Spinal cord (tissue), 10 donors: Measurements from ENCODE around the gene NFYC. TPM values are rescaled to one million over a fixed set of nuclear protein-coding genes. Genes with fewer than 3 reads are reported as not detected.

Experiments used
- DNase-seq, 6 donors: peaks; one replicate each; pipeline versions ENCODE4 v3.0.0 to v3.0.0-alpha.2; 2013 to 2015; ENCODE audit warnings: low spot score in 6 of 6, low read depth in 4 of 6
- H3K27ac ChIP-seq: one replicate; pipeline ENCODE4 v1.5.1; 2013; ENCODE audit warnings: low read depth, low read length, control low read depth
- H3K27me3 ChIP-seq: one replicate; pipeline ENCODE4 v1.6.1; 2013; ENCODE audit warnings: low read length; ENCODE audit not compliant: control insufficient read depth, insufficient read depth
- H3K36me3 ChIP-seq: one replicate; pipeline ENCODE4 v1.6.1; 2013; ENCODE audit warnings: low read length; ENCODE audit not compliant: control insufficient read depth, insufficient read depth
- H3K4me1 ChIP-seq: one replicate; pipeline ENCODE4 v1.6.1; 2013; ENCODE audit warnings: low read length; ENCODE audit not compliant: control insufficient read depth, insufficient read depth
- H3K4me3 ChIP-seq: one replicate; pipeline ENCODE4 v1.5.1; 2013; ENCODE audit warnings: low read depth, low read length, control low read depth
- H3K9me3 ChIP-seq: one replicate; pipeline ENCODE4 v1.6.1; 2013; ENCODE audit warnings: low read length; ENCODE audit not compliant: control insufficient read depth, insufficient read depth
- WGBS: methylation state at CpG from one replicate; pipeline ENCODE4 v1.1.5; 2013; ENCODE audit warnings: missing lambda C conversion rate; ENCODE audit not compliant: insufficient coverage; 5-methylcytosine and 5-hydroxymethylcytosine counted together
- polyA plus RNA-seq, 2 donors: library from polyadenylated mRNA; unstranded; fragments of 120-200 nt; gene quantifications; one replicate each; pipeline ENCODE4 v1.2.1, GENCODE V29; 2013; ENCODE audit not compliant: insufficient read length in 2 of 2
- total RNA-seq, 2 donors: library from RNA; depleted of rRNA in 1 of 2; stranded (reverse); fragments of 120-200 nt in 1 of 2; fragments of >200 nt in 1 of 2; gene quantifications; one replicate each; pipeline versions ENCODE4 v1.2.3 to v1.2.4, GENCODE V29; 2013 to 2014
- donor health status: healthy.

NFYC gene
- total and polyA plus RNA-seq, 4 donors: 36.4 to 82.8 (median 59.0) TPM

DNA sequence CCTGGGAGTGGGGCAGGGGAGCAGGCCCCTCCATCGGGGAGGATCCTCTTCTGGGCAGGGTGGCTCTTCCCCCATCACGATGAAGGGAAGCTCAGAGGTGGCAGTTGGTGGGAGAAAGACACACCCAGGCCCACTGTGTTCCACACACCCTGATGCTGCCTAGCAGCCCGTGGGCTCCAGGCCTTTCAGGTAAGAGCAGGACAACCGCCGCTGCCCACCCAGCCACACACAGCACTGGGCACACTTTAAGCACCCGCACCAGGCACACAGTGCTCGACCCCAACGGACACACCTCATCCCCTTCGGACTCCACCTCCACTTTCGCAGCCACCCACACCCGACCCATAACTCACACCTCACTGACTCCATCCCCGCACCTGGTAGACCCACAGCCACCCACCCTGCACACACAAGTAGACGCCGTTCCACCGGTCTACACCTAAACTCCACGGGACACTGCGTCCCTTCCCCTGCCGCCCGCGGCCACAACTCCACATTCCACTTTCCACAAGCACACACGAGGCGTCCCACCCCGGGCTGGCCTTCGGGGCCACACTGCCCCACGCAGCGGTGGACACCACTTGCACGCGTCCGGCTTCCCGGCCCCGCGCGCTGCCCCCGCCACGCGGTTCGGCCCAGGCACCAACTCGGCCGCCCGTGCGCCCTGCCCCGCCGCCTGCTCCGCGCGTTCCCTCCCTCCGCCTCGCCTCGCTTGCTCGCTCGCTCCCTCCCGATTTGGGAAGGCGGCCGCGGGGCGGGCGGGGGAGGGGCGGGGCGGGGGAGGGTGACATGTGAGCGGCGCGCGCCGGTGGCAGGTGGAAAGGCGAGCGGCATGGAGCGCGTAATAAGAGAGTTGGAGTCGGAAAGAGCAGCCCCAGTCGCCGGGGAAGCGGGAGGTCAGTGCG, 91.7 kb downstream of the NFYC start, which contains the start of gene KCNQ4:
Gene KCNQ4, plus strand, starts transcription at position 787 of the 905 bp plus-strand sequence. CDS start 307 bp downstream, outside the sequence.
- Histone ChIP-seq H3K4me3 (peak within 1 kb of the TSS; percentile 26), H3K27me3 (peaks cover 10% of the 10 kb centered on the region), H3K36me3 (peaks cover 2% of the 10 kb centered on the region), H3K27ac (no peak within 1 kb of the TSS), H3K4me1 (peaks cover 43% of the 10 kb centered on the region), H3K9me3 (no peaks in the 10 kb centered on the region)
- 3% methylated on average over 57 of the region's 73 CpGs for WGBS
- DNase-seq: peak in 2 of 6 donors; percentile 56 to 66

DNA sequence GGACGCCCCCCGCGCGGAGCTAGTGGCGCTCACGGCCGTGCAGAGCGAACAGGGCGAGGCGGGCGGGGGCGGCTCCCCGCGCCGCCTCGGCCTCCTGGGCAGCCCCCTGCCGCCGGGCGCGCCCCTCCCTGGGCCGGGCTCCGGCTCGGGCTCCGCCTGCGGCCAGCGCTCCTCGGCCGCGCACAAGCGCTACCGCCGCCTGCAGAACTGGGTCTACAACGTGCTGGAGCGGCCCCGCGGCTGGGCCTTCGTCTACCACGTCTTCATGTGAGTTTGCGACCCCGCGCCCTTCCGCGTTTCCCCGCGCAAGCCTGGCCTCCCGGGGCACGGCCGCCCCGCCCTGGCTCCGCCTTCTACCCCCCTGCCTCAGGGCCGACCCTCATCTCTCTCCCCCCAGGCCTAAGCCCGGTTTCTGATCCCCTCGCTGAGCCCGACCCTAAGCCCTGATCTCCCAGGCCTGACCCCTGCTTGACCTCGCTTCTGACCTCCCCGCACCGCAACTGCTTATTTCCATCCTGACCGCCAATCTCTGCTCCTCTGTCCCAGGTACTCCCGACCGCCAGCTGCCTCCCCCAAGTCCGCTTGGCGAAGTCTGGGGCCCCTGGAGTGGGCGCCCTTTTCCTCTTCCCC, 92.8 kb downstream of the NFYC start:
- no peak overlapping the region for H3K27ac ChIP-seq
- WGBS: 10% methylated on average over 62 of the region's 63 CpGs
- H3K27me3 ChIP-seq: peaks cover 10% of the 10 kb centered on the region
- H3K4me3 ChIP-seq: peak overlapping the region; percentile 16
- DNase-seq: peak in 1 of 6 donors; percentile 45
- H3K4me1 ChIP-seq: peaks cover 43% of the 10 kb centered on the region
- no peaks in the 10 kb centered on the region for H3K36me3 ChIP-seq
- no peaks in the 10 kb centered on the region for H3K9me3 ChIP-seq

- H3K27ac ChIP-seq: no peak overlapping the region
- DNase-seq: no peak
These were observed 93.3 kb downstream of the NFYC start for GRCh38 chr1:40784771-40785151.

DNA sequence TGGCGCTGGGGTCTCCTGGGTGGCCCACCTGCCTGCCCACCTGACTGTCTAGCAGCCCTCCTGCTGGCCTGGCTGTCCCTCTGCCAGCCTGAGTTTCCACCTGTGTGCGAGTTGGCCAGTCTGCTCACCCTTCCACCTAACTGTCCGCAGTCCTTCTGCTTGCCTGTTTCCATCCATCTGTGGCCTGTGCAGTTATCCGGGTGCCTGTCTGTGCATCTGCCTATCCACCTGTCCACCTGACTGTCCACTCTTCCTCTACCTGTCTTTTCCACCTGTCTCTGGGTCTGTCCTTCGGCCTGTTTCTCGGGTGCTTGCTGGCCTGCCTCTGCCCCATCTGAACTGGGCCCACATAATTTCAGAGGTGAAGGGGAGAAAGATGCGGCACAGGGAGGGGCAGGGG, 93.9 kb downstream of the NFYC start:
- Histone ChIP-seq H3K4me3 (no peak overlapping the region), H3K9me3 (no peaks in the 10 kb centered on the region), H3K27me3 (peaks cover 10% of the 10 kb centered on the region), H3K27ac (no peak overlapping the region), H3K36me3 (no peaks in the 10 kb centered on the region), H3K4me1 (peaks cover 52% of the 10 kb centered on the region)
- DNase-seq: no peak
- WGBS: 84% methylated on average over 7 of the region's 7 CpGs

More at GRCh38 chr1:40784771-40785151, 93.3 kb downstream of the NFYC start:
- peaks cover 48% of the 10 kb centered on the region for H3K4me1 ChIP-seq
- H3K36me3 ChIP-seq: no peaks in the 10 kb centered on the region
- H3K4me3 ChIP-seq: no peak overlapping the region
- 75% methylated on average over 3 of the region's 10 CpGs for WGBS
- H3K9me3 ChIP-seq: no peaks in the 10 kb centered on the region
- peaks cover 10% of the 10 kb centered on the region for H3K27me3 ChIP-seq

- no peaks in the 10 kb centered on the region for H3K36me3 ChIP-seq
- no peak for DNase-seq
- 92% methylated on average over 6 of the region's 9 CpGs for WGBS
- peaks cover 10% of the 10 kb centered on the region for H3K27me3 ChIP-seq
- H3K4me1 ChIP-seq: peaks cover 60% of the 10 kb centered on the region
- no peaks in the 10 kb centered on the region for H3K9me3 ChIP-seq
- H3K4me3 ChIP-seq: no peak overlapping the region
- no peak overlapping the region for H3K27ac ChIP-seq
These were observed 94.9 kb downstream of the NFYC start for GRCh38 chr1:40786171-40786994.

GRCh38 chr1:40786995-40787705, 95.6 kb downstream of the NFYC start:
- Histone ChIP-seq H3K4me3 (no peak overlapping the region), H3K4me1 (peaks cover 64% of the 10 kb centered on the region), H3K27me3 (peaks cover 6% of the 10 kb centered on the region), H3K27ac (no peak overlapping the region), H3K36me3 (no peaks in the 10 kb centered on the region), H3K9me3 (no peaks in the 10 kb centered on the region)
- 90% methylated on average over 4 of the region's 9 CpGs for WGBS
- no peak for DNase-seq

GRCh38 chr1:40787737-40788560, 96.4 kb downstream of the NFYC start:
- H3K4me3 ChIP-seq: no peak overlapping the region
- WGBS: 71% methylated on average over 14 of the region's 19 CpGs
- H3K36me3 ChIP-seq: no peaks in the 10 kb centered on the region
- H3K9me3 ChIP-seq: no peaks in the 10 kb centered on the region
- no peak overlapping the region for H3K27ac ChIP-seq
- DNase-seq: no peak
- H3K27me3 ChIP-seq: peaks cover 3% of the 10 kb centered on the region
- peaks cover 59% of the 10 kb centered on the region for H3K4me1 ChIP-seq

- DNase-seq: no peak
- H3K36me3 ChIP-seq: no peaks in the 10 kb centered on the region
- 85% methylated on average over 15 of the region's 17 CpGs for WGBS
- no peaks in the 10 kb centered on the region for H3K9me3 ChIP-seq
- no peaks in the 10 kb centered on the region for H3K27me3 ChIP-seq
- peaks cover 55% of the 10 kb centered on the region for H3K4me1 ChIP-seq
- no peak overlapping the region for H3K4me3 ChIP-seq
- no peak overlapping the region for H3K27ac ChIP-seq
These were observed 97.2 kb downstream of the NFYC start for GRCh38 chr1:40788561-40789341.
